HepG2 (cell line): ENCODE data around the gene COASY.

ENCODE experiments used
- EZH2 ChIP-seq: conservative IDR thresholded peaks from 2 replicates; pipeline ENCODE4 v1.6.1; 2012; ENCODE audit warnings: mild to moderate bottlenecking, low read depth, low read length, moderate library complexity
- FOXP1 ChIP-seq, 2 experiments: fragments of 450-650 bp in 1 of 2; IDR thresholded peaks; 2 replicates each; pipeline ENCODE4 v1.6.1; 2017 to 2018; ENCODE audit warnings: antibody characterized with exemption in 1 of 2
- HOXA7 ChIP-seq: sonication (generic); formaldehyde crosslinking; IDR thresholded peaks from 2 replicates; pipeline ENCODE4 v1.8.1; 2022; ENCODE audit warnings: mild to moderate bottlenecking, missing genetic modification reagents, moderate library complexity
- MIER3 ChIP-seq: IDR thresholded peaks from 2 replicates; pipeline ENCODE4 v1.6.1; 2016; ENCODE audit warnings: missing compliant biosample characterization, borderline replicate concordance
- SRSF9 ChIP-seq: fragments of 200-400 bp; formaldehyde crosslinking; IDR thresholded peaks from 2 replicates; pipeline ENCODE4 v1.6.1; 2018; ENCODE audit warnings: borderline replicate concordance, mild to moderate bottlenecking, low read depth, low read length; ENCODE audit not compliant: insufficient read depth, poor library complexity, severe bottlenecking
- ZNF17 ChIP-seq: sonication (generic); formaldehyde crosslinking; IDR thresholded peaks from 2 replicates; pipeline ENCODE4 v1.5.0; 2020; ENCODE audit warnings: mild to moderate bottlenecking, missing genetic modification reagents
- ZNF205 ChIP-seq: IDR thresholded peaks from 2 replicates; pipeline ENCODE4 v1.6.1; 2018; ENCODE audit warnings: missing biosample characterization, missing genetic modification reagents
- ZNF792 ChIP-seq: IDR thresholded peaks from 2 replicates; pipeline ENCODE4 v1.6.1; 2016
- ZNF839 ChIP-seq: sonication (generic); formaldehyde crosslinking; IDR thresholded peaks from 2 replicates; pipeline ENCODE4 v1.4.0; 2020; ENCODE audit warnings: missing genetic modification reagents, mild to moderate bottlenecking, borderline replicate concordance
- TF ChIP-seq, protein P1 (sequence below): sonication (generic); formaldehyde crosslinking; IDR thresholded peaks from 2 replicates; pipeline ENCODE4 v1.8.0; 2022; ENCODE audit warnings: mild to moderate bottlenecking, missing genetic modification reagents; ENCODE audit not compliant: insufficient replicate concordance
- TF ChIP-seq, protein P2 (sequence below): sonication (generic); formaldehyde crosslinking; IDR thresholded peaks from 2 replicates; pipeline ENCODE4 v1.8.1; 2023; ENCODE audit warnings: missing genetic modification reagents, mild to moderate bottlenecking, borderline replicate concordance

GRCh38 chr17:42579794-42580551 lies 18.0 kb downstream of the COASY start:
- TF ChIP-seq ZNF205 (CRISPR knock-in tag) = no peak
- no peak for TF ChIP-seq ZNF17 (CRISPR knock-in tag)
- TF ChIP-seq ZNF792 = no peak
- no peak for TF ChIP-seq MIER3
- TF ChIP-seq EZH2 = no peak
- no peak for TF ChIP-seq ZNF839 (CRISPR knock-in tag)
- TF ChIP-seq HOXA7 (CRISPR knock-in tag) = no peak
- TF ChIP-seq SRSF9 = no peak
- TF ChIP-seq FOXP1 (IDR thresholded peaks at IDR 0.05) = no peak
- no peak for TF ChIP-seq FOXP1 (CRISPR knock-in tag; IDR thresholded peaks at IDR 0.05)
- TF ChIP-seq, protein P1, sequence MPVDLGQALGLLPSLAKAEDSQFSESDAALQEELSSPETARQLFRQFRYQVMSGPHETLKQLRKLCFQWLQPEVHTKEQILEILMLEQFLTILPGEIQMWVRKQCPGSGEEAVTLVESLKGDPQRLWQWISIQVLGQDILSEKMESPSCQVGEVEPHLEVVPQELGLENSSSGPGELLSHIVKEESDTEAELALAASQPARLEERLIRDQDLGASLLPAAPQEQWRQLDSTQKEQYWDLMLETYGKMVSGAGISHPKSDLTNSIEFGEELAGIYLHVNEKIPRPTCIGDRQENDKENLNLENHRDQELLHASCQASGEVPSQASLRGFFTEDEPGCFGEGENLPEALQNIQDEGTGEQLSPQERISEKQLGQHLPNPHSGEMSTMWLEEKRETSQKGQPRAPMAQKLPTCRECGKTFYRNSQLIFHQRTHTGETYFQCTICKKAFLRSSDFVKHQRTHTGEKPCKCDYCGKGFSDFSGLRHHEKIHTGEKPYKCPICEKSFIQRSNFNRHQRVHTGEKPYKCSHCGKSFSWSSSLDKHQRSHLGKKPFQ (CRISPR knock-in tag) = no peak
- TF ChIP-seq, protein P2, sequence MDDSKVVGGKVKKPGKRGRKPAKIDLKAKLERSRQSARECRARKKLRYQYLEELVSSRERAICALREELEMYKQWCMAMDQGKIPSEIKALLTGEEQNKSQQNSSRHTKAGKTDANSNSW (CRISPR knock-in tag) = no peak
